GM19099 (cell line): Measurements from ENCODE around the gene DENR.

Experiments
- POLR2A ChIP-seq: IDR thresholded peaks from 3 replicates; pipeline ENCODE4 v1.6.1; 2011; ENCODE audit warnings: low read depth; ENCODE audit not compliant: insufficient read length; ENCODE audit errors: extremely low read depth

Gene DENR

GRCh38 chr12:122740351-122740750 lies 12.3 kb upstream of the DENR start:
- TF ChIP-seq POLR2A = no peak

- TF ChIP-seq POLR2A = no peak
Observed at GRCh38 chr12:122743895-122744525, 8.6 kb upstream of the DENR start.

GRCh38 chr12:122747224-122748135 lies 5.1 kb upstream of the DENR start:
- no peak for TF ChIP-seq POLR2A

- no peak for TF ChIP-seq POLR2A
Observed at GRCh38 chr12:122749569-122750332, 2.9 kb upstream of the DENR start.

- TF ChIP-seq POLR2A = no peak
Observed at GRCh38 chr12:122753319-122753650, 661 bp downstream of the DENR start.

GRCh38 chr12:122754790-122755189 lies 2.2 kb downstream of the DENR start:
- TF ChIP-seq POLR2A = no peak

- no peak for TF ChIP-seq POLR2A
Observed at GRCh38 chr12:122757568-122757967, 4.9 kb downstream of the DENR start.

- TF ChIP-seq POLR2A = no peak
Observed at GRCh38 chr12:122785503-122785902, 32.9 kb downstream of the DENR start.

GRCh38 chr12:122788387-122788786 lies 35.8 kb downstream of the DENR start:
- TF ChIP-seq POLR2A = no peak

- no peak for TF ChIP-seq POLR2A
Observed at GRCh38 chr12:122789637-122790036, 37.0 kb downstream of the DENR start.

GRCh38 chr12:122790393-122791075 lies 37.9 kb downstream of the DENR start:
- TF ChIP-seq POLR2A = no peak

GRCh38 chr12:122793685-122794106 lies 41.1 kb downstream of the DENR start:
- no peak for TF ChIP-seq POLR2A

- no peak for TF ChIP-seq POLR2A
Observed at GRCh38 chr12:122795807-122796206, 43.2 kb downstream of the DENR start.

GRCh38 chr12:122799641-122800243 lies 47.1 kb downstream of the DENR start:
- no peak for TF ChIP-seq POLR2A
